Kidney capillary endothelial cell (primary cell): ENCODE data around the gene HRH4.

ENCODE experiments used
- DNase-seq: peaks from one replicate; pipeline ENCODE4 v3.0.0-alpha.2; 2018; ENCODE audit warnings: low spot score

Gene HRH4

GRCh38 chr18:24460388-24460787 is at the start of gene HRH4:
TSS of gene HRH4 (plus strand) at chr18:24460637. CDS start at chr18:24460729, 92 bp downstream.
- DNase-seq: no peak

- no peak for DNase-seq
Observed at GRCh38 chr18:24413148-24413547, 47.3 kb upstream of the HRH4 start.

- DNase-seq: no peak
Observed at GRCh38 chr18:24414349-24415003, 46.0 kb upstream of the HRH4 start.

- no peak for DNase-seq
Observed at GRCh38 chr18:24417480-24417879, 43.0 kb upstream of the HRH4 start.

- no peak for DNase-seq
Observed at GRCh38 chr18:24420551-24420950, 39.9 kb upstream of the HRH4 start.

GRCh38 chr18:24421831-24422230 is 38.6 kb upstream of the HRH4 start:
- no peak for DNase-seq

- DNase-seq: no peak
Observed at GRCh38 chr18:24426073-24426397, 34.4 kb upstream of the HRH4 start.

GRCh38 chr18:24426398-24427294 is 33.8 kb upstream of the HRH4 start, which contains the start of gene IMPACT:
TSS of gene IMPACT (plus strand) at chr18:24426670. CDS start at chr18:24426757, 87 bp downstream.
- peak; percentile 82 for DNase-seq

- peak; percentile 15 for DNase-seq
Observed at GRCh38 chr18:24427484-24427883, 33.0 kb upstream of the HRH4 start.

GRCh38 chr18:24428709-24429108 is 31.7 kb upstream of the HRH4 start:
- no peak for DNase-seq

- DNase-seq: no peak
Observed at GRCh38 chr18:24429188-24429587, 31.2 kb upstream of the HRH4 start.

- DNase-seq: no peak
Observed at GRCh38 chr18:24432618-24433017, 27.8 kb upstream of the HRH4 start.

GRCh38 chr18:24436939-24437338 is 23.5 kb upstream of the HRH4 start:
- DNase-seq: no peak

GRCh38 chr18:24443870-24444269 is 16.6 kb upstream of the HRH4 start:
- no peak for DNase-seq

- DNase-seq: no peak
Observed at GRCh38 chr18:24446453-24446852, 14.0 kb upstream of the HRH4 start.

GRCh38 chr18:24446953-24447538 is 13.4 kb upstream of the HRH4 start:
- no peak for DNase-seq

- DNase-seq: no peak
Observed at GRCh38 chr18:24447961-24448360, 12.5 kb upstream of the HRH4 start.

- no peak for DNase-seq
Observed at GRCh38 chr18:24456549-24456948, 3.9 kb upstream of the HRH4 start.

GRCh38 chr18:24459772-24460171 is 665 bp upstream of the HRH4 start:
- no peak for DNase-seq

GRCh38 chr18:24461996-24462395 is 1.6 kb downstream of the HRH4 start:
- no peak for DNase-seq

- DNase-seq: no peak
Observed at GRCh38 chr18:24462838-24463775, 2.7 kb downstream of the HRH4 start.

GRCh38 chr18:24465486-24465885 is 5.0 kb downstream of the HRH4 start:
- no peak for DNase-seq
